Measurements from ENCODE around the gene ALX3. TPM values are rescaled to one million over a fixed set of nuclear protein-coding genes. Genes with fewer than 3 reads are reported as not detected.

Gene ALX3
- total RNA-seq, 1 donor from 2014 or later = not detected

DNA sequence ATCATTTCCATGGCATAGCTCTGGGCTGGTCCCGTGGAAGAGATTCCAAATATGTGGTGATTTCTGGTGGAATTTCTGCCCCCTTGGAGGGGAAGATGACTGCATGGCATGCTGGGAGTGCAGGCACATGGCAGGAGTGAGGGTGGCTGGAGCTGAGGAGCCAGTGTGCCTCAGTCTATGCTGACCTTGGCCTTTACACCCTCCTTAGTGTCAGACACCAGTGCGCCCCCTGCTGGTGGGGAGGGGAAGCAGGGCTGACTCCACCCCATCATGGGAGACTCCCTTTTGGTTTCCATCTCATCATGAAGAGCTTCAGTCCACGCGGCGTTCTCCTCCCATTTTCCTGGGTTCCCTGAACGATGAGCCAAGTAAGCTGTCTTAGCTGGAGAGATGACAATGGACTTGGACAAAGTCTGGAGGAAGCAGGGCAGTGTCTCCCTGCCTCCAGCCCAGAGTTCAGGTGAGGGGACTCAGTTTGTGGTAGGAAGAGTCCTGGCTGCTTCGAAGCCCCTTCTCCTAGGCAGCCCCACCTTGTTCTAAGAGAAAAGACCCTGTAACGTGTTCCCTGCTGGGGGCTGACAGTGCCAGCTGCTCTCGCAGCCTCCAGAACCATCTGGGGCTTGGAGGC is 10.3 kb downstream of the ALX3 start:
- H3K4me3 ChIP-seq (ENCODE audit: low read depth, low read length) = no peak overlapping the region
- DNase-seq (ENCODE audit: low read depth) = no peak
- TF ChIP-seq, protein P1, sequence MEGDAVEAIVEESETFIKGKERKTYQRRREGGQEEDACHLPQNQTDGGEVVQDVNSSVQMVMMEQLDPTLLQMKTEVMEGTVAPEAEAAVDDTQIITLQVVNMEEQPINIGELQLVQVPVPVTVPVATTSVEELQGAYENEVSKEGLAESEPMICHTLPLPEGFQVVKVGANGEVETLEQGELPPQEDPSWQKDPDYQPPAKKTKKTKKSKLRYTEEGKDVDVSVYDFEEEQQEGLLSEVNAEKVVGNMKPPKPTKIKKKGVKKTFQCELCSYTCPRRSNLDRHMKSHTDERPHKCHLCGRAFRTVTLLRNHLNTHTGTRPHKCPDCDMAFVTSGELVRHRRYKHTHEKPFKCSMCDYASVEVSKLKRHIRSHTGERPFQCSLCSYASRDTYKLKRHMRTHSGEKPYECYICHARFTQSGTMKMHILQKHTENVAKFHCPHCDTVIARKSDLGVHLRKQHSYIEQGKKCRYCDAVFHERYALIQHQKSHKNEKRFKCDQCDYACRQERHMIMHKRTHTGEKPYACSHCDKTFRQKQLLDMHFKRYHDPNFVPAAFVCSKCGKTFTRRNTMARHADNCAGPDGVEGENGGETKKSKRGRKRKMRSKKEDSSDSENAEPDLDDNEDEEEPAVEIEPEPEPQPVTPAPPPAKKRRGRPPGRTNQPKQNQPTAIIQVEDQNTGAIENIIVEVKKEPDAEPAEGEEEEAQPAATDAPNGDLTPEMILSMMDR (conservative IDR thresholded peaks at IDR 0.05; ENCODE audit: low read depth, low read length) = peak; percentile 83

DNA sequence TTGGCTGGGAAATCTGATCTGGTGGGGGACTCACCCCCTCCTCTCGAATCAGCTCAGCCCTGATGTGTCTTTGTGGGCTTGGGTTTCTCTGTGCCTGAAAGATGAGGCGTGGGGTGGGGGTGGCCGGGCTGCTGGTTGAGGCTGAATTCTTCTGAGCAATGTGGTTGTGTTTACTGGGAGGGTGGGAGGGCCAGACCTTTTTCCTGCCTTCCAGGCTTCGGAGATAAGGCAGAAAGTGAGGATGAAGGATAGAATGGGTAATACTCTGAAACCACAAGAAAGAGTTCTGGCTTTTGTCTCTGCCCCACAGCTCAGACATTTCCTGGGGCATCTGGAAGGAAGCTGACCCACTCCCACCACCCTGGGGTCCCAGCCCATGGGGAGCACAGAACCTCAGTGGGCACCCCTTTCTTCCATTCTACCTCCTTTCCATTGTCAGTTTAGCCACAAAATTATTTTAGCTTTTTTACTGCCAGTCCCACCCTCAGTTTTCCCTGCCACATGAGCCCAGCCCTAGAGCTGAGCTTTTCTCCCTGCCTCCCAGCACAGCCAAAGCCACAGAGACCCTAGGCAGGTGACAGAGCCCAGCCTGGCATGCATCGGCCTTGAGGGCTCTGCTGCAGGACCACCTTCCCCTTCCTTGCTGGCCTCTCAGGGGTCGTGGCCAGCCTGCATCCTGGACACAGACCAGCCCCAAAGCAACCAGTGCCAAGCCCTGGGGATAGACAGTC is 11.2 kb downstream of the ALX3 start:
- TF ChIP-seq, protein P1 (conservative IDR thresholded peaks at IDR 0.05; ENCODE audit: low read depth, low read length) = no peak
- no peak overlapping the region for H3K4me3 ChIP-seq (ENCODE audit: low read depth, low read length)
- DNase-seq (ENCODE audit: low read depth) = no peak

DNA sequence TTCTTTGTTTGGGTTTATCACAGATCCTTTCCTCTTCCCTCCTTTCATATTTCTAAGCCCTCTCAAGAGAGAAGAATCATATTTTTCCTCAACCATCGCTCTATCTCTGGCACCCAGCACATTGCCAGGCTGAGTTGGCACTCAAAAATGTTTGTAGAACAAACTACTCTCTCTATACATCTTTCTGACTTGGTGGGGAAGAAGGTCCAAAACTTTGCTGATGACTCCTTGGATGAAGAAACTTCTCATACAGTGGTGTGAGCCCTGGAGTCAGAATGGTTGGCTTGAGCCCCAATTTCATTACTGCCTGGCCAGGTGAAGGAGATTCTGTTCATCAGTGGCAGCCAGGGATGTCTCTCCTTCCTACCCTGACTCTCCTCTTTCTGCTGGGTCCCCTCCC is 11.9 kb downstream of the ALX3 start:
- no peak overlapping the region for H3K4me3 ChIP-seq (ENCODE audit: low read depth, low read length)
- TF ChIP-seq, protein P1 (conservative IDR thresholded peaks at IDR 0.05; ENCODE audit: low read depth, low read length) = no peak
- no peak for DNase-seq (ENCODE audit: low read depth)

DNA sequence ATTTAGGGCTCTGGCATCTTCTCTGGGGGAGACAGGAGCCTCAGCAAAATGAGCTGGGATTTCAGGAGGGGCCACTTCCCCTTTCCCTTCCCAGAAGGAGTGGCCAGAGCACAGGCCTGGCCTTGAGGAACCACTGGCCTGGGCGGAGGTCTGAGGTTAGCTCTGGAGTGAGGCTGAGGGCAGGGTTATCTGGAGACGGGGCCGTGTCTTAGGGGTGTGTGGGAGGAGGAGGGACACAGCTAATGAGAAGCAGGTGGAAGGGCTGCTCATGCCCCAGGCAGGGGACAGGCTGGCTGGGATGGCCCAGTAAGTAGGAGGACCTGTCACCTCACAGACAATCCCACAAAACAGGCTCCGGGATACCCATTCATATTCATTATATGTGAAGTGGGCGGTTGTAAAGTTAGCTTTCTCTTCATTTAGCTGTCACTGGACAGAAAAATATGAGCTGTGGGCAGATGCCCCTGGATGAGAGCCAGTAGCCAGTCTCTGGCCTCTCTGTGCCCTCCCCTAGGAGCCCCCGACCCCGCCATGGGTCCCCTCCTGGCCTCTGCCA is 12.4 kb downstream of the ALX3 start:
- no peak for DNase-seq (ENCODE audit: low read depth)
- TF ChIP-seq, protein P1 (conservative IDR thresholded peaks at IDR 0.05; ENCODE audit: low read depth, low read length) = no peak
- H3K4me3 ChIP-seq (ENCODE audit: low read depth, low read length) = no peak overlapping the region

DNA sequence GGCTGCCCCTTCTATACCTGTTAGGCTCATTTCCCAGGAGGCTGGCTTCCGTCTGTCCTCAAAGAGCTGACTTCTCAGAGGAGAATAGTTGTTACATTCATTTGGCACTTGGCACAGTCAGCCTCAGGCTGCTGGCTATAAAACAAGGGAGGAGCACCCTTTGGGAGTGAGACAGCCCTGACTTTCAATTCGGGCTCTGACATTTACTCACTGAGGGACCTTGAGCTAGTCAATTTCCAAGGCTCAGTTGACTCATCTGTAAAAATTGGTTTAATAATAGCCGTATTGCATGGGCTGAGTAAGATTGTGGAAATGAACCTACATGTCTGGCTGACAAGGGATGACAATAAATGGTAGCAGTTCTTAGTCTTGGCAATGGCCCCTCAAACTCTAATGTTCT is 13.7 kb downstream of the ALX3 start:
- no peak overlapping the region for H3K4me3 ChIP-seq (ENCODE audit: low read depth, low read length)
- no peak for DNase-seq (ENCODE audit: low read depth)
- TF ChIP-seq, protein P1 (conservative IDR thresholded peaks at IDR 0.05; ENCODE audit: low read depth, low read length) = no peak

DNA sequence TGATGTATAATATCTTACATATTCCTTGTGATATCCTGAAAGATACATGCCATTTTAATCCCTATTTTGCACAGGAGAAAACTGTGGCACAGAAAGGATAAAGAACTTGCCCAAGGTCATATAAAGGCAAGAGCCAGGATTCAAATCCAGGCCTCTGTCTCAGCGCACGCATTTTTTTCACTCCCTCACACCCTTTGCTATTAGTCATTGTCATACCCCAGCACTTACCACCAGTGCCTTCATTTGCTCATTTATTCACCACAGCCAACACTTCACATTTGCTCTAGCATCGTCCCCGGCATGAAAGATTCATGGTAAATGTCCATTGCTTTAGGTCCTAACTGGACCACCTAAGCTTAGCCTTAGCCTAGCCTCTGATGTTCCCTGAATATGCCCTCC is 14.2 kb downstream of the ALX3 start:
- TF ChIP-seq, protein P1 (conservative IDR thresholded peaks at IDR 0.05; ENCODE audit: low read depth, low read length) = no peak
- no peak for DNase-seq (ENCODE audit: low read depth)

More for the DNA sequence above, 14.2 kb downstream of the ALX3 start:
- H3K4me3 ChIP-seq (ENCODE audit: low read depth, low read length) = no peak overlapping the region
